SK-N-DZ (cell line): ENCODE measurements around the gene OTUD3. TPM values are rescaled to one million over a fixed set of nuclear protein-coding genes. Genes with fewer than 3 reads are reported as not detected.
"Not testable (repeated sequence)": the region's sequence is repeated elsewhere in the genome, so short reads cannot be mapped to it uniquely, and the experiment has no call there.

Experiments
- DNase-seq: peaks from one replicate; pipeline ENCODE4 v3.0.0-alpha.2; 2015; ENCODE audit warnings: low spot score
- polyA plus RNA-seq, 2 experiments: library from polyadenylated mRNA; depleted of rRNA; stranded (reverse); fragments of >200 nt; gene quantifications; 2 replicates each; pipeline ENCODE4 v1.2.3, GENCODE V29; 2014

The OTUD3 gene, protein sequence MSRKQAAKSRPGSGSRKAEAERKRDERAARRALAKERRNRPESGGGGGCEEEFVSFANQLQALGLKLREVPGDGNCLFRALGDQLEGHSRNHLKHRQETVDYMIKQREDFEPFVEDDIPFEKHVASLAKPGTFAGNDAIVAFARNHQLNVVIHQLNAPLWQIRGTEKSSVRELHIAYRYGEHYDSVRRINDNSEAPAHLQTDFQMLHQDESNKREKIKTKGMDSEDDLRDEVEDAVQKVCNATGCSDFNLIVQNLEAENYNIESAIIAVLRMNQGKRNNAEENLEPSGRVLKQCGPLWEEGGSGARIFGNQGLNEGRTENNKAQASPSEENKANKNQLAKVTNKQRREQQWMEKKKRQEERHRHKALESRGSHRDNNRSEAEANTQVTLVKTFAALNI
- polyA plus RNA-seq (2014; cell fraction: cytosol; rRNA removed) = 16.3 and 18.0 TPM in 2 replicates
- 22.4 and 26.2 TPM in 2 replicates for polyA plus RNA-seq (2014; cell fraction: nucleus; rRNA removed)

DNA sequence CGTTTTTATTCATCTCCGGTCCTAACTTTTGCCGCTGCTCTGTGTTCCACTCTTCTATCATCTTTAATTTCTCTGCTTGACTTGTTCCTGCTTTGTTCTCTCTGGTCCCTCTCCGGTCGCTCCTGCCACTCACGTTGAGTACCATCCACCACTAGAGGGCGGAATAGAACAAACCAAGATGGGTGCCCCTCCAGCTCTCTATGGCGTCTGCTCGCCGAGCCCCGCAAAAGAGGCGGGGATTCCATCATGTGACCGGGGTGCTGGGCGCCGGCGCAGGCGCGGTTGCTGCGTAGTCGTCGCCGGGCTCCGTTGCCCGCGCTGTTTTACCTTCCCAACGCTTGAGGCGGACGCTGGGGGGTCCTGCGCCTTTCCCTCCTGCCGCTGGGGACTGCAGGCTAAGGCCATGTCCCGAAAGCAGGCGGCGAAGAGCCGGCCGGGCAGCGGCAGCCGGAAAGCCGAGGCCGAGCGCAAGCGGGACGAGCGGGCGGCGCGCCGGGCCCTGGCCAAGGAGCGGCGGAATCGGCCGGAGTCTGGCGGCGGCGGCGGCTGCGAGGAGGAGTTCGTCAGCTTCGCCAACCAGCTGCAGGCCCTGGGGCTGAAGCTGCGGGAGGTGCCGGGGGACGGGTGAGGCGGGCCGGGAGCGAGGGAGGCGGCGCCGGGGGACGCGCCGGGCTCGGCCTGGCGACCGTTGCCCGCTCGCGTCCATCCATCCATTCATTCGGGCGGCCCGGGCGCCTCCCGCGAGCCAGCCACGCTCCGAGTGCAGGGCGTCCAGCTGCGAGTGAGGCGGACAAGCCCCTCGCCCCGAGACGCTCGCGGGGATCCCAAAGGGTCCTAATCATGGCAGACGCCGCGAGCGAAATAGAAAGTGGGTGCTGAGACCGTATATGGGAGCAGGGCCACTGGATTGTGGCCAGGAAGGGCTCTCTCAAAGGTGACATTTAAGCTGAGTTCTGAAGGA is at the start of gene OTUD3:
OTUD3 (plus strand) TSS at position 285 of the 961 bp plus-strand sequence; CDS start at position 404, 119 bp downstream.
- DNase-seq = peak; percentile 97

DNA sequence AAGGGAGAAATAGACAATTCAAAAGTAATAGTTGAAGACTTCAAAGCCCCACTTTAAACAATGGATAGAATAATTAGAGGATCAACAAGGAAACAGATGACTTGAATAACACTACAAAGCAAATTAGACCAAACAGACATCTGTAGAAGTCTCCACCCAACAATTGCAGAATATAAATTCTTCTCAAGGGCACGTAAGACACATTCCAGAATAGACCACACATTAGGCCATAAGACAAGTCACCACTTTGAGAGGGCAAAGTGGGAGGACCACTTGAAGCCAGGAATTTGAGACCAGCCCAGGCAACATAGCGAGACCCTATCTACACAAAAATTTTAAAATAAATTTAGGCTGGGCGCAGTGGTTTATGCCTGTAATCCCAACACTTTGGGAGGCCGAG is 46.6 kb upstream of the OTUD3 start:
- DNase-seq = no peak

DNA sequence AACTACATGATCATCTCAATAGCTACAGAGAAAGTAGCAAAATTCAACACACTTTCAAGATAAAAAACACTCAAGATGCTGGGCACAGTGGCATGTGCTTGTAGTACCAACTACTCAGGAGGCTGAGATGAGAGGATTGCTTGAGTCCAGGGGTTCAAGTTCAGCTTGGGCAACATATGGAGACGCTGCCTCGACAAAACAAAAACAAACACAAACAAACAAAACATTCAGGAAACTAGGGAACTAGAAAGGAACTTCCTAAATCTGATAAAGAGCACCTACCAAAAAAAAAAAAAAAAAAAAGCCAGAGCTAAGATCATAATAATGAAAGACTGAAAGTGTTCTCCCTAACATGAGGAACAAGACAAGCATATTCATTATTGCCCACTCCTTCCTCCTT is 44.3 kb upstream of the OTUD3 start:
- no peak for DNase-seq

DNA sequence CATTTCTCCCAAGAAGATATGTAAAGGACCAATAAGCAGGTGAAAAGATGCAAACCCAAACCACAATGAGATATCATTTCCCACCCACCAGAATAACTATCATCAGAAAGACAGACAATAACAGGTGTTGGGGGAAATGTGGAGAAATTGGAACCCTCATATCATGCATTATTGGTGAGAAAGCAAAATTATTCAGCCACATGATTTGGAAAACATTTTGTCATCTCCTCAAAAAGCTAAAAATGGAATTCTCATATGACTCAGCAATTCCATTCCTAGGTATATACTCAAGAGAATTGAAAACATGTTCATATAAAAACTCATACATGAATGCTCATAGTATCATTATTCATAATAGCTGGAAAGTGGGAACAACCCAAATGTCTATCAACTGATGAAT is 42.0 kb upstream of the OTUD3 start:
- DNase-seq = no peak

DNA sequence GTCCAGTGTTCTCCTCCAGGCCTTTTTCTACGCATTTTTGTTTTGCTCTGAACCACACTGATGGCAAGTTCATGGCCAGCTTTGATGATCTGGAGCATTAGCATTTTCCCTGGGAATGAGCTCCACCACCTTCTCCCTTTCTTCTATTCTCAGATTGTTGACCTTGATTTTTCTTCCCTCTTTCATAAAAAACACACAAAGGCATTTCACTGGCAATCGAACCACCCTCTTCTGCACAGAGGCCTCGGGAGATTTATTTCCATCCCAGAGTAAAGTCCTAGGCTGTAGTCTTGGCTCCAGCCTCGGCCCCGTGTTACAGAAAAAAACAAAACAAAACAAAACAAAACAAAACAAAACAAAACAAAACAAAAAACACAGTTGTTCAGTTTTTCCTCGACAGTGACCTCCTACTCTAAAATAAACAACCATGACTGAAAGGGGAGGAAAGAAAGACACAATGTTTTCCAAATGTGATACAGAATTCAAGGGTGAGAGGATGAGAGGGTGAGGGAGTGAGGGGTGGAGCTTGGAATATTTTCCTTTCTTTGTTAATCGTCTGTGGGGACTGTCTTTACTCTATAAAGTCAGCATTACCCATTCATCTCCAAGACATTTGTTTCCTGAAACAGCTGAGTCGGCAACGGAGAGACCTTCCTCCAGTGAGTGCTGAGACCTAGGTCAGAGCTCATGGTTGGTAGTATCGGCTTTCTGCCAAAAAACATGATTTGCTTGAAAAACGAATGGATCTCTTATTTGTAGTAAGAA is 37.3 kb upstream of the OTUD3 start:
- no peak for DNase-seq

DNA sequence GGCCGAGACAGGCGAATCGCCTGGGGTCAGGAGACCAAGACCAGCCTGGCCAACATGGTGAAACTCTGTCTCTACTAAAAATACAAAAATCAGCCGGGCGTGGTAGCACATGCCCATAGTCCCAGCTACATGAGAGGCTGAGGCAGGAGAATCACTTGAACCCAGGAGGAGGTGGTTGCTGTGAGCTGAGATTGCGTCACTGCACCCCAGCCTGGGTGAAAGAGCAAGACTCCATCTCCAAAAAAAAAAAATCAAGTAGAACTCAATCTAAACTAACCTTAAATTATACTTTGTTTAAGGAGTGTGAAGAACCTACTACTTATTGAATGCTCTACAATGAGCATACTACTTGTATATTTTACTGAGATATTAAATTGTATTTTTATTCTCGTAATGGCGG is 36.6 kb upstream of the OTUD3 start:
- DNase-seq = no peak

DNA sequence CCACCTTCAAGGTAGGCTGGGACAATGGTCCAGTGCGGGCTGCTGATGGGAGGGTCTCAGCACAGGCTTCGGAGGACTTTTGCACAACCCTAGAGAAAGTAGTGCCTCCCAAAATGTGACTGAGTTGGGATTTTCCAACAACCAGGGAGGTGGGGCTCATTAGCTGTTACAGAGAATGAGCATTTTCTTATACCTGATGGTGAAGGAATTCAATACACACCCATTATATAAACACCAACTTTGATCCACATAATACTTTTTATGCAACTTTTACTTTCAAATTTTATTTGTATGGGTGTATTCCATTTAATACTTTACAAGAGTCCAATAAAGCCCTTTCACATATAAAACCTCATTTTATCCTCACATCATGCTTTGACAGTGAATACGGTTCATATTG is 35.9 kb upstream of the OTUD3 start:
- no peak for DNase-seq

DNA sequence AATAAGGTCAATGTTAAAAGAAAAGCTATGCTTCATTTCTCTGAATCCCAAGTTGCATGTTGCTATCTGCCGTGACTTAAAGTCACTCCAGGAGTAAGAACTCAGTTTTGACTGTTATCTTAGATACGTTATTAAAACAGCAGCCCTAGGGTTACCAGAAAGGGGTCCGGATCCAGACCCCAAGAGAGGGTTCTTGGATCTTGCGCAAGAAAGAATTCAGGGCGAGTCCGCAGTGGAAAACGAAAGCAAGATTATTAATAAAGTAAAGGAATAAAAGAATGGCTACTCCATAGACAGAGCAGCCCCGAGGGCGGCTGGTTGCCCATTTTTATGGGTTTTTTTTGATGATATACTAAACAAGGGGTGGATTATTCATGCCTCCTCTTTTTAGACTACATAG is 34.9 kb upstream of the OTUD3 start:
- not testable (repeated sequence) for DNase-seq

DNA sequence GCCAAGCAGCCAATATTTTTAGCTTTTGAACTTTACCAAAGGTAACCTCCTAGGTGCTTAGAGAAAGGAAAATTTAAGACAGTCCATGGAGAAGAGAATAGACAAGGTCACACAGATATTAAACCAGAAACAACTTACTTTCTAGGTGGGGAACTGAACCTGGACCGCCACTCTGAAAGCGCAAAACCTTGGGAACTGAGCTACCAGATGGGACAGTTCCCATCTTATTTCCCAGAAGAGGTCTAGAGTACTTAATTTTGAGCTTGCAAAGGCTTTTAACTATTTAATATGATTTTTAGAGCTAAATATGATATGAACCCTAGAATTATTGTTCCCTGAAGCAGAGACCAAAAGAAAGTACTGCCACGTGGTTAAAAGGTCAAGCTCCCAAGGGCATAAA is 32.9 kb upstream of the OTUD3 start:
- DNase-seq = not testable (repeated sequence)

DNA sequence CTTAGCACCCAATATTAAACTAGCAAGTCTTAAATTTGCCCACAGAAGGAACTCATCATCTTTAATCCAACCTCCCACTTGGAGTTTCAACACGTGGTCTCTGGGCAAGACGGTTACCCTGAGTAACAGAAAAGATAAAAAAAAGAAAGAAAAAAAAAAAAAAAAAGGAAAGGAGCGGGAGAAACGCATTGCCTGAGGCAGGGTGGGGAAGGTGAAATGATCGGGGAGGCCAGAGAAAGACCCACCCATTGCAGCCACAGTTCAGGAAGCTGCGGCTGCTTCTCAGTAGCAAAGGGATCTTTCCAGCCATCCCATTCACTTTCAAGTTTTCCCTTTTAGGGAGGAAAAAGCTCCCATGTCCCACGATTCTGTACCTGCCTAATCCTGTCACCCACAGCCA is 32.0 kb upstream of the OTUD3 start:
- DNase-seq = no peak

DNA sequence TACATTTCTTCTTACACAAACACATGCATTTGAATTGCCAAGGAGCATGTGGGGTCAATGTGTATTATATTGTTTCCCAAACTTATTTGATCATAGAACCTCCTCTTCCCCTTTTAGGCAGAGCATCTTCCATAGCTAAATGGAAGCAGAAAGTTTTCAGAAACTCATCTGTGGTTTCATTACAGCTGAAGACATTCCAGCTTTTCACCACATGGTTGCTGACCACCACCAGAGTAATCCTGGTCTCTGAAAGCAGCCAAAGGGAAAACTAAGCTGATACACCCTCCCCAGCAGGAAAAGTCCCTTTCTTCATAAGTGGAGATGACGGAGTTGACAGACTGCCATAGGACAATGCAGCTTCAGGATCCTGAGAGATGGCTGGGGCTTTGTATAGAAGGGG is 30.2 kb upstream of the OTUD3 start:
- DNase-seq = no peak

DNA sequence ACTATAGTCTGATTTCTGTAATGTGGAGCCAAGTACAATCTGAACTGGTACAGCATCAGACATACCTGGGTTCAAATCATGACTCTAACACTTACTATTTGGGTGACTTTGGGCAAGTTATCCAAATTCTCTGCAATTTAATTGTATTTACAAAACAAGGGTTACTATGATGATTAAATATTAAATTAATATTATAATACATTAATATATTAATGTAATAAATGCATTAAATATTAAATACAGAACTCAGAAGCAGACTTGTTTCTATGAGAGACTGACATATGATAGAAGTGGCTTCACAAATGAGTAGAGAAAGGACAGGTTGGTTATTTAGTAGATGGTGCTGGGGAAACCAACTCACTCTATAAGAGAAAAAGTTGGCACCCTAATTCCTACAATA is 27.3 kb upstream of the OTUD3 start:
- DNase-seq = no peak

DNA sequence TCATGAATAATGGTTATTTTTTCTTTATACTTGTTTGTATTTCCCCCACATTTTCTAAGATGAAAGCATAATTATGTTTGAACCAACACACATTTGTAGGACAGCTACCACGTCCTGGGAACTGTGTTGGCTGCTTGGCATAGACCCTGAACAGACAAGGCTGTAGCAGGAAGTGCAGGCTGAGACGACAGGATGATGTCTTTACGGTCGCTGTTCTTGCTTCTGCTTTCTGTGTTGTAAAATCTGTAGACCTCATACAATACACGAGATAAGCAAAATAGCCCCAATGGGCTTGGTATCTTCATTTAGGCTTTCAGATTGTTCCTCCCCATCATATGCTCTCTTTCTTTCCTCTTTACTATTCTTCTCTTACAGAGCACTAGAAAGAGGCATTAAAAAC is 23.3 kb upstream of the OTUD3 start:
- no peak for DNase-seq

DNA sequence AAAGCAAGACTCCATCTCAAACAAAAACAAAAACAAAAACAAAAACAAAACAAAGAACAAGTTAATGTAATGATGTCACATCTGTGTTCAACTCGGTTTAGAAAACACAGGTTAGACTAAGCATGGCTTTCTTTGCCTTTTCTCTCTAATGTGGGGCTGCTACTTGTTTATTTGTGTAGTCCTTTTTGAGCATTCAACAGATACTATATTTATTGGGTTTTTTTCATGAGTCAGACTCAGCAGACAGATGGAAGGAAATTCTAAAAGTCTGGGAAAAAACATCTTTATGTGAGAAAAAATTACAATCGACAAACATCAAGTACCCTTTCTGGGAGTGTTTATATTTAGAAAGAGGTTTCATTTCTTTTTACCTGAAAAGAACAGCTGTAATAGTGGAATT is 22.3 kb upstream of the OTUD3 start:
- DNase-seq = no peak

DNA sequence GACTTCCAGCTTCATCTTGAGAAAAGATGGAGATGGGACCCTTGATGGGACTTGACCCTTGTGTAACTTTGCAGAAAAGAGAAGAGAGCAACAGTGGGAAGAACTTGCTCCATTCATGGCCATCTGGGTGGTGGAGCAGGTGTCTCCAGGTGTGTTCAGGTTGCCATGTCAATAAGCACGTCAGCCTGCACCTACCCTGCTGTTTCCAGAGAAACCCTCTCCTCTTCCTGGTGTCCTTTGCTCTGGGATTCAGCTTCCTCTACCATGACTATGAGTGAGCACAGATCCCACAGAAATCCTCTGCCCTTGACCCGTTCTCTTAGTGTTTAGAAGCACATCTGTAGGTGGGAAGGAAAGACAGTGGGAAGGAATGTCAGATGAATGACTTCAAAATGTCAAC is 21.8 kb upstream of the OTUD3 start:
- no peak for DNase-seq

DNA sequence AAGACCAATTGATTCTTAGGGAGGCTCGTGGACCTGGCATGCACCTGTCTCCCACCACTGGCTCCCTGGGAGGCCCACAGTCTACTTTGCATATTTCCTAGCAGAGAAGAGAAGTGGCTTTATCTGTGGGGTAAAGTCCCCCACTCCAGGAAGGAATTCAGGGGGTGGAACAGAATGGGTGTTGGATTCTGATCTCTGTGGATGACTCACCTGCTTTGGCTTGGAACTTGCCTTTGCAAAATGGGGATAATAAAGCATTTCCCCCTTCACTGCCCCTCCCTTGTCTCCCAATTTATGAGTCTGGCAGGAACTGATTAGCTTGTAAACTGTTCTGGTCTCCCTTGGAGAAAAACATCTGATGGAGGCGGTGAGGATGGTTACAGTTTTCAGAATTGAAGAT is 21.2 kb upstream of the OTUD3 start:
- DNase-seq = no peak

DNA sequence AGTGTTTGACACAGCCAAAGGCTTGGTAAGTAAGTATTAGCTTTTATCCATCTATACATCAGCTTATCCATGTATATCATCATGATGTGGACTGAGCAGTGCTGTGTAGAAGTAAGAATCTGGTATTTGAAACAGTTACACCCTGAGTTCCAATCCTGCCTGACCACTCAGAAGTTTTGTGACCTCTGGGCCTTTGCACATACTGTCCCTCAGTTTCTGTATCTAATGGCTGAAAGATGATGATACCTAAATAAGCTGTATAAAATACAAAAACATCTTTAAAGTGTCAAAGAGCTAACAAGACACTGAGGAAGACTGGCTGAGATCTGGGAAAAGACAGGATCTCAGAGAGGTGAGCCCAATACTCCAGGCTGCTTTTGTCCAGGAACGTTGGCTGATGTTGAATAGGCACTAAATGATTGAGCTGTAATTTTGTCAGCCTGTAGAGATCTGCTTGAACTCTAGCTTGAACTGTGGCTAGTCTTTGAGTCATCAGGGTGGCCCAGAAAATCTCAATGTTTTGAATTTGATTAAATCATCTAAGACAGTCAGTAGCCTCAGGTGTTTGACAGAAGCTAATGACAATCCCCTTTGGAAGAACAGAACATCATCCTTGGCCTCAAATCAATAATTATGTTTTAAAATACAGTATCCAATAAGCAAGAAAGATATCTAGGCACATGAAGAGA is 20.2 kb upstream of the OTUD3 start:
- DNase-seq = no peak

DNA sequence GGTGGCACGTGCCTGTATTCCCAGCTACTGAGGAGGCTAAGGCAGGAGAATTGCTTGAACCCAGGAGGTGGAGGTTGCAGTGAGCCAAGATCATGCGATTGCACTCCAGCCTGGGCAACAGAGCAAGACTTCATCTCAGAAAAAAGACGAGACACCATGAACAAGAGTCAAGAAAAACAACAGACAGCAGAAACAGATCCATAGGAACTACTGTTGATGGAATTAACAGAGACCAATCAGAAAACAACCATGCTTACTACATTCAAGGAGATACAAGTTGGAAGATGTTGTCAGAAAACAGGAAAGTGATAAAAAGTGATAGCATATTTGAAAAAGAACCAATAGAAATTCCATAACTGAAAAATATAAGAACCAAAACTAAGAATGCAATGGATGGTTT is 19.3 kb upstream of the OTUD3 start:
- DNase-seq = no peak

DNA sequence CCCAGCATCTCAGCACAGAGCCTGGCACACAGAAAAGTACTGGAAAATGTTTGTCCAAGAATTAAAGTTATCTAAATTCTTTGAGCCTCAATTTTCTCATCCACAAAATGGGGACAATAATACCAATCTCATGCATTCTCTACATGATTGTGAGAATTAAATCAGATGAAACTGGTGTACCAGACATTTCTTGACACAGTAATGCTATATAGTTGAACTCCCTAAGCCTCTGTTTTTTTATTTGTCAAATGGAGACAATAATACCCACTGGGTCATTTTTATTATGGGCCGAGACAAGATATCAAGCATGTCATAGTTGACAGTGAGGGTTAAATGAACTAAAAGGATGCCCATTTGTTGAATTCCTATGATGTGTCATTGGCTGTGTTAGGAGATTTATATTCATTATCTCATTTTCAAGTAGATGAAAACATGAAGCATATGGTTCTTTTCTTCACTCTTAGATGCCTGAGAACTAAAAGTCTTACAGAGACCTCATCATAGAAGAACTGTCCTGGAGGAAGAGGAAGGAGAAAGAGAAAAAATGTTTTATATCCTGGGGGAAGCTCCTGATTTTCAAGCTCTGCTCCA is 17.5 kb upstream of the OTUD3 start:
- DNase-seq = no peak

DNA sequence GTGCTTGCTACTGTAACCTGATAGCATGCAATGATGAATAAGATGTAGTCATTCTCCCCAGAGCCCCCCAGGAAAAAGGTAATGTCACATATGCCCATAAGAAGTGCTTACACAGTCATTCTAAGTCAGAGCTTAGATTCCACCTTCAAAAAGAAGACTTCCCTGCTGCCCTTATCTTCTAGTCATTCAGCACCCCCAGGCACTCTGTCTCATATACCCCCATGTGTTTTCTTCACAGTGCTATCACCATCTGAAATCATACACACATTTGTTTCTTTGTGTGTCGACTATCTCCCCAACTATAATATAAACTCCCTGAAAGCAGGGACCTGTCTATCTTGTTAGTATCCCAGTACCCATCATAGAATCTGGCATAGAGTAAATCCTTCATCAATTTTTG is 16.2 kb upstream of the OTUD3 start:
- DNase-seq = no peak

DNA sequence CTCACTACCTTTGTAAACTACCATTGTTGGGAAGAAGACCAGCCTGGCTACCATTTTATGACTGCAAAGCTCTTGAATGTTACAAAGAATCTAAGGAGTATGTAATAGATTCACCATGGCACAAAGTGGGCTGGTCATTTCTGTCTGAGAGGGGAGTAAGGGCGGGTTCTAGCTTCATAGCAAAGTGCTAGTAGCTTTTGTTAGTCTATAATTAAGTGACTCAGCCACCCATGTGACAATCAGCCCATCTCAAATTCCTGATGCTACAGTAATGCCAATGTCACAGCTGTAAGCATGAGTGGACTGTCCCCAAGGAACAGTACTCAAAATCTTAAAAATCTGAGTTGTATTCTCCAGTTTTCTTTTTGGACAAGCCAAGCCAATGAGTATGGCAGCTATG is 15.4 kb upstream of the OTUD3 start:
- DNase-seq = no peak
